ENCODE data around the gene DIAPH3. TPM values are rescaled to one million over a fixed set of nuclear protein-coding genes. Genes with fewer than 3 reads are reported as not detected.

The DIAPH3 gene
- total and polyA plus RNA-seq, 2 of the 8 experiments (the other 6 are each of a cell fraction or from before 2014, with no cell fraction given) = 8.0 to 30.8 TPM

- no peaks in the 10 kb centered on the region for H3K27me3 ChIP-seq (replicated peaks in 1 of 4; ENCODE audit: control insufficient read depth in 3 of 4, extremely low read depth in 1 of 4, insufficient read depth in 3 of 4, low read length in 3 of 4)
- H3K18ac ChIP-seq (ENCODE audit: extremely low read depth, low read length) = no peak overlapping the region
- ChIA-PET CTCF (ENCODE audit: partially characterized antibody) (interaction anchor here (0.6 to 1.4 kb wide), 3 partner anchors 23 to 194 kb away, joined by 3 to 6 read pairs (median 4); no protein-coding TSS in a partner anchor), POLR2A (ENCODE audit: partially characterized antibody) (interaction anchor here (0.9 kb wide), 1 partner anchor 29 kb away, joined by 3 read pairs; no protein-coding TSS in a partner anchor)
- H2AK5ac ChIP-seq (ENCODE audit: low read depth, low read length) = no peak overlapping the region
- no peak overlapping the region for H3K56ac ChIP-seq (replicated peaks; ENCODE audit: insufficient read length, low read depth, low read length)
- no peak overlapping the region for H3K4ac ChIP-seq (replicated peaks; ENCODE audit: insufficient read length, low read depth, low read length)
- WGBS, 2 experiments (ENCODE audit: extremely low coverage in 1 of 2, insufficient coverage in 1 of 2, insufficient read length in 1 of 2, insufficient replicate concordance in 2 of 2, low coverage in 1 of 2, low lambda C conversion rate in 2 of 2, missing lambda C conversion rate in 1 of 2) = 89% methylated on average over 1 of the region's 1 CpG; no CpG with 5 or more reads in 1 of the 2 experiments
- no peaks in the 10 kb centered on the region for H3K9me3 ChIP-seq (ENCODE audit: insufficient read depth in 2 of 2, low read depth in 1 of 2, low read length in 1 of 2)
- no peak overlapping the region for H3K4me2 ChIP-seq (ENCODE audit: insufficient read depth in 1 of 2, low read depth in 2 of 2, low read length in 2 of 2)
- no peaks in the 10 kb centered on the region; a peak in 1 of 8 replicates for H3K36me3 ChIP-seq (ENCODE audit: control insufficient read depth in 2 of 4, insufficient read depth in 4 of 4, low read length in 3 of 4)
- DNase-seq (ENCODE audit: low read depth in 1 of 2, low spot score in 2 of 2) (no peak), FAIRE-seq (no peak)
- H3K23ac ChIP-seq (ENCODE audit: insufficient read length) = no peak overlapping the region
- no peaks in the 10 kb centered on the region for H3K23me2 ChIP-seq (ENCODE audit: low read depth, low read length)
- no peaks in the 10 kb centered on the region for H4K20me1 ChIP-seq (replicated peaks in 1 of 2; ENCODE audit: control insufficient read depth in 1 of 2, insufficient read depth in 2 of 2, low read length in 2 of 2)
- TF ChIP-seq RBBP5 (IDR thresholded peaks at IDR 0.05; ENCODE audit: borderline replicate concordance, low read depth, low read length) (no peak), ASH2L (IDR thresholded peaks at IDR 0.05; ENCODE audit: low read length) (no peak), ZNF274 (IDR thresholded peaks at IDR 0.05; ENCODE audit: borderline replicate concordance, extremely low read depth, low read length) (no peak), KDM1A (IDR thresholded peaks at IDR 0.05; ENCODE audit: borderline replicate concordance, low read length) (no peak), CTCF (IDR thresholded peaks at IDR 0.05; ENCODE audit: control extremely low read depth in 1 of 3, insufficient read depth in 1 of 3, low read depth in 1 of 3, low read length in 3 of 3) (no peak), CTBP2 (IDR thresholded peaks at IDR 0.05; ENCODE audit: borderline replicate concordance, insufficient read depth, insufficient read length, low read length) (no peak), BCL11A (IDR thresholded peaks at IDR 0.05; ENCODE audit: low read depth in 2 of 2, low read length in 2 of 2) (no peak), TAF1 (IDR thresholded peaks at IDR 0.05; ENCODE audit: low read depth, low read length) (no peak), EZH2 (IDR thresholded peaks at IDR 0.05; ENCODE audit: low read depth, low read length, severe bottlenecking) (no peak), CHD2 (IDR thresholded peaks at IDR 0.05; ENCODE audit: low read length) (no peak)
- no peak overlapping the region for H2BK5ac ChIP-seq (ENCODE audit: low read depth, low read length)
- H3K79me2 ChIP-seq (ENCODE audit: control insufficient read depth in 1 of 2, insufficient read depth in 2 of 2, low read length in 2 of 2) = peaks cover 0 to 59% of the 10 kb centered on the region in 2 experiments; a peak in 2 of 4 replicates
- no peak overlapping the region for H2BK12ac ChIP-seq (ENCODE audit: low read depth, low read length)
- no peaks in the 10 kb centered on the region; the same call in 1 of the 2 replicates for H3K79me1 ChIP-seq (ENCODE audit: low read depth, low read length)
- no peak overlapping the region for H3K27ac ChIP-seq (ENCODE audit: low read depth, low read length)
- H4K8ac ChIP-seq (ENCODE audit: extremely low read depth, insufficient read depth, low read length) = no peak overlapping the region
- H3K14ac ChIP-seq (ENCODE audit: insufficient read length) = no peak overlapping the region
- no peak overlapping the region for H4K91ac ChIP-seq (replicated peaks; ENCODE audit: insufficient read length, low read length)
- no peak overlapping the region for H2BK20ac ChIP-seq (ENCODE audit: low read length)
- no peak overlapping the region for H2AFZ ChIP-seq (ENCODE audit: low read length)
- no peak overlapping the region for H3K9ac ChIP-seq (replicated peaks in 1 of 4; ENCODE audit: extremely low read depth in 1 of 4, low read depth in 3 of 4, low read length in 3 of 4)
- H3K4me1 ChIP-seq (replicated peaks in 1 of 4; ENCODE audit: control insufficient read depth in 3 of 4, insufficient read depth in 4 of 4, low read length in 3 of 4) = no peaks in the 10 kb centered on the region
- no peak overlapping the region for H2BK120ac ChIP-seq (replicated peaks; ENCODE audit: low read depth, low read length)
- H4K5ac ChIP-seq (ENCODE audit: insufficient read length, low read depth, low read length) = no peak overlapping the region
- no peak overlapping the region for H2BK15ac ChIP-seq (ENCODE audit: low read length)
- no peak overlapping the region for H3K4me3 ChIP-seq (ENCODE audit: extremely low read depth in 1 of 4, insufficient read depth in 2 of 4, low read depth in 3 of 4, low read length in 4 of 4)
Measured at GRCh38 chr13:60135344-60135743, 28.4 kb downstream of the DIAPH3 start.

Measured in H1 (cell line).